GM21723 (cell line): ENCODE data around the gene P4HTM.
"Not testable (repeated sequence)": the region's sequence is repeated elsewhere in the genome, so short reads cannot be mapped to it uniquely, and the experiment has no call there.

Experiments
- ATAC-seq: cut with Tn5 transposase; IDR thresholded peaks from one replicate; pipeline ENCODE4 v1.9.1; 2021; ENCODE audit warnings: mild to moderate bottlenecking, moderate library complexity; ENCODE audit not compliant: unreplicated experiment

Gene P4HTM

GRCh38 chr3:49007068-49007770, 17.2 kb downstream of the P4HTM start, which contains the start of gene WDR6:
Gene WDR6 (plus strand): TSS chr3:49007391. CDS start chr3:49007432, 41 bp downstream.
- peak; percentile 87 for ATAC-seq

- ATAC-seq: peak; percentile 49
Measured at GRCh38 chr3:49007771-49008528, 17.9 kb downstream of the P4HTM start.

- ATAC-seq: not testable (repeated sequence)
Measured at GRCh38 chr3:49008627-49009026, 18.6 kb downstream of the P4HTM start.

GRCh38 chr3:49009396-49009795, 19.4 kb downstream of the P4HTM start:
- no peak for ATAC-seq

- no peak for ATAC-seq
Measured at GRCh38 chr3:49012441-49013017, 22.5 kb downstream of the P4HTM start.

- ATAC-seq: no peak
Measured at GRCh38 chr3:49013113-49013737, 23.2 kb downstream of the P4HTM start.

- ATAC-seq: no peak
Measured at GRCh38 chr3:49013738-49014660, 24.0 kb downstream of the P4HTM start.

GRCh38 chr3:49015072-49015471, 25.0 kb downstream of the P4HTM start:
- no peak for ATAC-seq

- no peak for ATAC-seq
Measured at GRCh38 chr3:49015765-49016164, 25.7 kb downstream of the P4HTM start.

- ATAC-seq: no peak
Measured at GRCh38 chr3:49016414-49017228, 26.6 kb downstream of the P4HTM start.

- no peak for ATAC-seq
Measured at GRCh38 chr3:49017229-49017970, 27.4 kb downstream of the P4HTM start.

GRCh38 chr3:49017971-49018706, 28.1 kb downstream of the P4HTM start, which contains the start of gene DALRD3:
Gene DALRD3 (minus strand): TSS chr3:49018580. CDS start chr3:49018564, 16 bp downstream.
- no peak for ATAC-seq

- no peak for ATAC-seq
Measured at GRCh38 chr3:49018707-49019006, 28.6 kb downstream of the P4HTM start.

- no peak for ATAC-seq
Measured at GRCh38 chr3:49019941-49020329, 29.9 kb downstream of the P4HTM start.

- ATAC-seq: peak; percentile 2
Measured at GRCh38 chr3:49020330-49021212, 30.5 kb downstream of the P4HTM start.

GRCh38 chr3:49021213-49021812, 31.3 kb downstream of the P4HTM start:
- peak; percentile 56 for ATAC-seq
